HepG2 (cell line): Measurements from ENCODE around the gene TM9SF4. TPM values are rescaled to one million over a fixed set of nuclear protein-coding genes. Genes with fewer than 3 reads are reported as not detected.

Source experiments
- ATRX ChIP-seq: sonication (generic); formaldehyde crosslinking; IDR thresholded peaks from 2 replicates; pipeline ENCODE4 v1.4.0; 2020; ENCODE audit warnings: missing genetic modification reagents, borderline replicate concordance
- CHD2 ChIP-seq: IDR thresholded peaks from 2 replicates; pipeline ENCODE4 v1.6.1; 2011; ENCODE audit warnings: low read depth, low read length, improper control_type of control experiment
- ERF ChIP-seq: IDR thresholded peaks from 2 replicates; pipeline ENCODE4 v1.6.1; 2018; ENCODE audit warnings: missing biosample characterization, missing genetic modification reagents
- JUNB ChIP-seq: sonication (generic); formaldehyde crosslinking; IDR thresholded peaks from 2 replicates; pipeline ENCODE4 v1.8.0; 2022; ENCODE audit warnings: missing genetic modification reagents, mild to moderate bottlenecking, borderline replicate concordance
- MED8 ChIP-seq: sonication (generic); formaldehyde crosslinking; IDR thresholded peaks from 2 replicates; pipeline ENCODE4 v1.8.1; 2023; ENCODE audit warnings: mild to moderate bottlenecking, missing genetic modification reagents; ENCODE audit not compliant: insufficient replicate concordance
- MIER2 ChIP-seq: IDR thresholded peaks from 2 replicates; pipeline ENCODE4 v1.6.1; 2016; ENCODE audit warnings: missing biosample characterization, missing genetic modification reagents
- NPAS2 ChIP-seq: sonication (generic); formaldehyde crosslinking; IDR thresholded peaks from 2 replicates; pipeline ENCODE4 v1.8.0; 2022; ENCODE audit warnings: mild to moderate bottlenecking, missing genetic modification reagents, borderline replicate concordance
- NR2C2 ChIP-seq: sonication (generic); formaldehyde crosslinking; IDR thresholded peaks from 2 replicates; pipeline ENCODE4 v1.4.0; 2020; ENCODE audit warnings: missing genetic modification reagents, mild to moderate bottlenecking, moderate library complexity, borderline replicate concordance
- PHF5A ChIP-seq: IDR thresholded peaks from one replicate; pipeline ENCODE4 v1.6.1; 2018; ENCODE audit warnings: low read depth, missing genetic modification reagents; ENCODE audit not compliant: unreplicated experiment
- RFX1 ChIP-seq: fragments of 450-650 bp; IDR thresholded peaks from 2 replicates; pipeline ENCODE4 v1.6.1; 2017
- RFX5 ChIP-seq: IDR thresholded peaks from 2 replicates; pipeline ENCODE4 v1.6.1; 2011; ENCODE audit warnings: low read depth, low read length, improper control_type of control experiment
- ZKSCAN1 ChIP-seq: fragments of 150-350 bp; IDR thresholded peaks from 2 replicates; pipeline ENCODE4 v1.6.1; 2014; ENCODE audit warnings: low read length
- ZNF335 ChIP-seq: sonication (generic); formaldehyde crosslinking; IDR thresholded peaks from 2 replicates; pipeline ENCODE4 v1.4.0; 2020; ENCODE audit warnings: missing genetic modification reagents
- polyA plus RNA-seq, 8 experiments: library from polyadenylated mRNA; depleted of rRNA in 3 of 8; stranded (reverse) in 7 of 8; unstranded in 1 of 8; fragments of >200 nt; fragmentation: Illumina TruSeq in 4 of 8; extraction: Trizol in 4 of 8; gene quantifications; 2 replicates each; pipeline versions ENCODE4 v1.2.1 to v1.2.3, GENCODE V29; 2011 to 2016; ENCODE audit warnings: low read depth in 4 of 8, missing spikeins in 1 of 8, mixed read lengths in 1 of 8; ENCODE audit not compliant: insufficient read depth in 1 of 8
- total RNA-seq, 5 experiments: library from RNA; depleted of rRNA; stranded (reverse); fragments of >200 nt; fragmentation: Illumina TruSeq; extraction: Trizol; gene quantifications; 2 replicates each; pipeline ENCODE4 v1.2.3, GENCODE V29; 2016; ENCODE audit warnings: low read depth in 1 of 5
- TF ChIP-seq, protein P1 (sequence below): sonication (generic); formaldehyde crosslinking; IDR thresholded peaks from 2 replicates; pipeline ENCODE4 v1.4.0; 2020; ENCODE audit warnings: low read depth, missing genetic modification reagents
- TF ChIP-seq, protein P2 (sequence below): fragments of 450-650 bp; IDR thresholded peaks from 2 replicates; pipeline ENCODE4 v1.6.1; 2017; ENCODE audit warnings: mild to moderate bottlenecking
- TF ChIP-seq, protein P3 (sequence below): sonication (generic); formaldehyde crosslinking; IDR thresholded peaks from 2 replicates; pipeline ENCODE4 v1.5.0; 2020; ENCODE audit warnings: missing genetic modification reagents
- TF ChIP-seq, protein P4 (sequence below): sonication (generic); formaldehyde crosslinking; IDR thresholded peaks from 2 replicates; pipeline ENCODE4 v1.5.1; 2020; ENCODE audit warnings: mild to moderate bottlenecking, missing genetic modification reagents, moderate library complexity

The TM9SF4 gene
- total and polyA plus RNA-seq, 2 of the 13 experiments (the other 11 are each of a cell fraction or from before 2014, with no cell fraction given): 53.5 to 171 TPM

DNA sequence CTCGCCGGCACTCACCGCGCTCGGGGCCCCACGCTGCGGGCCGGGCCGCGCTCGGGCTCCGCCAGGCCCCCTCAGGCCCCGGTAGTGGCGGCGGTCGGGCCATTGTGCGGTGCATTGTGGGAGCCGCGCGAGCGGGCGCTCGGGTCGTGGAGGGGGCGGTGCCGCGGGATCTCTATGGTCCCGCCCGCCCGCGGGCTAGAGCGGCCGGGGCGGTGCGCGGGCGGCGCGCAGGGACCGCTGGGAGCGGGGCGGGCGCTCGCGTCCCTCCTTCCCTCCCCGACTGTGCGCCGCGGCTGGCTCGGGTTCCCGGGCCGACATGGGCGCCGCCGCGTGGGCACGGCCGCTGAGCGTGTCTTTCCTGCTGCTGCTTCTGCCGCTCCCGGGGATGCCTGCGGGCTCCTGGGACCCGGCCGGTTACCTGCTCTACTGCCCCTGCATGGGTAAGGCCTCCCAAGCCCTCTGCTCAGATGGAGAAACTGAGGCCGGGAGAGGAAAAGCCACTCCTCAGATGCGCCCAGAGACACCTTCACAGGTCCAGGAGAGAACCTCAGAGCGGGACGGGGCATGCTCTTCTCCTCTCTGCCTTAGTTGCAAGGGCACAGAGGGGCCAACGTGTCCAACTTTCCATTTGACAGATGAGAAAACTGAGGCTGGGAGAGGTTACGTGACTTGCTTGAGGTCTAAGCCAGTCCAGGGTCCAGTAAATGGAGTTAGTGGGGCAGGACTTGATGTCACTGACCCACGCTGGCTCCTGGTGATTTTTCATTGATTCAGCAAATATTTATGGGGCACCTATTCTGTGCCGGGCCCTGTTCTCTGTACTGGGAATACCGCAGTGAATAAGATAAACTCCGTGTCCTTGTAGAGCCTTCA, 98.3 kb downstream of the TM9SF4 start, which contains the start of the genes PLAGL2 and POFUT1 (continued):
- TF ChIP-seq, protein P1, sequence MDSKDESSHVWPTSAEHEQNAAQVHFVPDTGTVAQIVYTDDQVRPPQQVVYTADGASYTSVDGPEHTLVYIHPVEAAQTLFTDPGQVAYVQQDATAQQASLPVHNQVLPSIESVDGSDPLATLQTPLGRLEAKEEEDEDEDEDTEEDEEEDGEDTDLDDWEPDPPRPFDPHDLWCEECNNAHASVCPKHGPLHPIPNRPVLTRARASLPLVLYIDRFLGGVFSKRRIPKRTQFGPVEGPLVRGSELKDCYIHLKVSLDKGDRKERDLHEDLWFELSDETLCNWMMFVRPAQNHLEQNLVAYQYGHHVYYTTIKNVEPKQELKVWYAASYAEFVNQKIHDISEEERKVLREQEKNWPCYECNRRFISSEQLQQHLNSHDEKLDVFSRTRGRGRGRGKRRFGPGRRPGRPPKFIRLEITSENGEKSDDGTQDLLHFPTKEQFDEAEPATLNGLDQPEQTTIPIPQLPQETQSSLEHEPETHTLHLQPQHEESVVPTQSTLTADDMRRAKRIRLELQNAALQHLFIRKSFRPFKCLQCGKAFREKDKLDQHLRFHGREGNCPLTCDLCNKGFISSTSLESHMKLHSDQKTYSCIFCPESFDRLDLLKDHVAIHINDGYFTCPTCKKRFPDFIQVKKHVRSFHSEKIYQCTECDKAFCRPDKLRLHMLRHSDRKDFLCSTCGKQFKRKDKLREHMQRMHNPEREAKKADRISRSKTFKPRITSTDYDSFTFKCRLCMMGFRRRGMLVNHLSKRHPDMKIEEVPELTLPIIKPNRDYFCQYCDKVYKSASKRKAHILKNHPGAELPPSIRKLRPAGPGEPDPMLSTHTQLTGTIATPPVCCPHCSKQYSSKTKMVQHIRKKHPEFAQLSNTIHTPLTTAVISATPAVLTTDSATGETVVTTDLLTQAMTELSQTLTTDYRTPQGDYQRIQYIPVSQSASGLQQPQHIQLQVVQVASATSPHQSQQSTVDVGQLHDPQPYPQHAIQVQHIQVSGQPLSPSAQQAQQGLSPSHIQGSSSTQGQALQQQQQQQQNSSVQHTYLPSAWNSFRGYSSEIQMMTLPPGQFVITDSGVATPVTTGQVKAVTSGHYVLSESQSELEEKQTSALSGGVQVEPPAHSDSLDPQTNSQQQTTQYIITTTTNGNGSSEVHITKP (CRISPR knock-in tag): 0 out of 2 replicates have a peak, but pooled peaks have one; percentile 21
- no peak for TF ChIP-seq RFX1
- TF ChIP-seq PHF5A: peak; percentile 77
- TF ChIP-seq NR2C2 (CRISPR knock-in tag): peak; percentile 89
- TF ChIP-seq, protein P2, sequence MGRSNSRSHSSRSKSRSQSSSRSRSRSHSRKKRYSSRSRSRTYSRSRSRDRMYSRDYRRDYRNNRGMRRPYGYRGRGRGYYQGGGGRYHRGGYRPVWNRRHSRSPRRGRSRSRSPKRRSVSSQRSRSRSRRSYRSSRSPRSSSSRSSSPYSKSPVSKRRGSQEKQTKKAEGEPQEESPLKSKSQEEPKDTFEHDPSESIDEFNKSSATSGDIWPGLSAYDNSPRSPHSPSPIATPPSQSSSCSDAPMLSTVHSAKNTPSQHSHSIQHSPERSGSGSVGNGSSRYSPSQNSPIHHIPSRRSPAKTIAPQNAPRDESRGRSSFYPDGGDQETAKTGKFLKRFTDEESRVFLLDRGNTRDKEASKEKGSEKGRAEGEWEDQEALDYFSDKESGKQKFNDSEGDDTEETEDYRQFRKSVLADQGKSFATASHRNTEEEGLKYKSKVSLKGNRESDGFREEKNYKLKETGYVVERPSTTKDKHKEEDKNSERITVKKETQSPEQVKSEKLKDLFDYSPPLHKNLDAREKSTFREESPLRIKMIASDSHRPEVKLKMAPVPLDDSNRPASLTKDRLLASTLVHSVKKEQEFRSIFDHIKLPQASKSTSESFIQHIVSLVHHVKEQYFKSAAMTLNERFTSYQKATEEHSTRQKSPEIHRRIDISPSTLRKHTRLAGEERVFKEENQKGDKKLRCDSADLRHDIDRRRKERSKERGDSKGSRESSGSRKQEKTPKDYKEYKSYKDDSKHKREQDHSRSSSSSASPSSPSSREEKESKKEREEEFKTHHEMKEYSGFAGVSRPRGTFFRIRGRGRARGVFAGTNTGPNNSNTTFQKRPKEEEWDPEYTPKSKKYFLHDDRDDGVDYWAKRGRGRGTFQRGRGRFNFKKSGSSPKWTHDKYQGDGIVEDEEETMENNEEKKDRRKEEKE: no peak
- TF ChIP-seq ZNF335 (CRISPR knock-in tag): 0 out of 2 replicates have a peak, but pooled peaks have one; percentile 70
- TF ChIP-seq RFX5: peak; percentile 1; the same call in 1 of the 2 replicates
- peak; percentile 89 for TF ChIP-seq ERF (CRISPR knock-in tag)
- TF ChIP-seq, protein P3, sequence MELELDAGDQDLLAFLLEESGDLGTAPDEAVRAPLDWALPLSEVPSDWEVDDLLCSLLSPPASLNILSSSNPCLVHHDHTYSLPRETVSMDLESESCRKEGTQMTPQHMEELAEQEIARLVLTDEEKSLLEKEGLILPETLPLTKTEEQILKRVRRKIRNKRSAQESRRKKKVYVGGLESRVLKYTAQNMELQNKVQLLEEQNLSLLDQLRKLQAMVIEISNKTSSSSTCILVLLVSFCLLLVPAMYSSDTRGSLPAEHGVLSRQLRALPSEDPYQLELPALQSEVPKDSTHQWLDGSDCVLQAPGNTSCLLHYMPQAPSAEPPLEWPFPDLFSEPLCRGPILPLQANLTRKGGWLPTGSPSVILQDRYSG (CRISPR knock-in tag): peak; percentile 98
- TF ChIP-seq ZKSCAN1: peak; percentile 23; the same call in 1 of the 2 replicates
- TF ChIP-seq MIER2 (CRISPR knock-in tag): no peak
- TF ChIP-seq MED8 (CRISPR knock-in tag): peak; percentile 10
- no peak for TF ChIP-seq JUNB (CRISPR knock-in tag)
- no peak for TF ChIP-seq CHD2
- TF ChIP-seq ATRX (CRISPR knock-in tag): no peak; the same call in 1 of the 2 replicates
- TF ChIP-seq, protein P4, sequence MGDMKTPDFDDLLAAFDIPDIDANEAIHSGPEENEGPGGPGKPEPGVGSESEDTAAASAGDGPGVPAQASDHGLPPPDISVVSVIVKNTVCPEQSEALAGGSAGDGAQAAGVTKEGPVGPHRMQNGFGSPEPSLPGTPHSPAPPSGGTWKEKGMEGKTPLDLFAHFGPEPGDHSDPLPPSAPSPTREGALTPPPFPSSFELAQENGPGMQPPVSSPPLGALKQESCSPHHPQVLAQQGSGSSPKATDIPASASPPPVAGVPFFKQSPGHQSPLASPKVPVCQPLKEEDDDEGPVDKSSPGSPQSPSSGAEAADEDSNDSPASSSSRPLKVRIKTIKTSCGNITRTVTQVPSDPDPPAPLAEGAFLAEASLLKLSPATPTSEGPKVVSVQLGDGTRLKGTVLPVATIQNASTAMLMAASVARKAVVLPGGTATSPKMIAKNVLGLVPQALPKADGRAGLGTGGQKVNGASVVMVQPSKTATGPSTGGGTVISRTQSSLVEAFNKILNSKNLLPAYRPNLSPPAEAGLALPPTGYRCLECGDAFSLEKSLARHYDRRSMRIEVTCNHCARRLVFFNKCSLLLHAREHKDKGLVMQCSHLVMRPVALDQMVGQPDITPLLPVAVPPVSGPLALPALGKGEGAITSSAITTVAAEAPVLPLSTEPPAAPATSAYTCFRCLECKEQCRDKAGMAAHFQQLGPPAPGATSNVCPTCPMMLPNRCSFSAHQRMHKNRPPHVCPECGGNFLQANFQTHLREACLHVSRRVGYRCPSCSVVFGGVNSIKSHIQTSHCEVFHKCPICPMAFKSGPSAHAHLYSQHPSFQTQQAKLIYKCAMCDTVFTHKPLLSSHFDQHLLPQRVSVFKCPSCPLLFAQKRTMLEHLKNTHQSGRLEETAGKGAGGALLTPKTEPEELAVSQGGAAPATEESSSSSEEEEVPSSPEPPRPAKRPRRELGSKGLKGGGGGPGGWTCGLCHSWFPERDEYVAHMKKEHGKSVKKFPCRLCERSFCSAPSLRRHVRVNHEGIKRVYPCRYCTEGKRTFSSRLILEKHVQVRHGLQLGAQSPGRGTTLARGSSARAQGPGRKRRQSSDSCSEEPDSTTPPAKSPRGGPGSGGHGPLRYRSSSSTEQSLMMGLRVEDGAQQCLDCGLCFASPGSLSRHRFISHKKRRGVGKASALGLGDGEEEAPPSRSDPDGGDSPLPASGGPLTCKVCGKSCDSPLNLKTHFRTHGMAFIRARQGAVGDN: peak; percentile 89
- TF ChIP-seq NPAS2: no peak
